ENCODE data around the gene SLC25A36.

The SLC25A36 gene, protein sequence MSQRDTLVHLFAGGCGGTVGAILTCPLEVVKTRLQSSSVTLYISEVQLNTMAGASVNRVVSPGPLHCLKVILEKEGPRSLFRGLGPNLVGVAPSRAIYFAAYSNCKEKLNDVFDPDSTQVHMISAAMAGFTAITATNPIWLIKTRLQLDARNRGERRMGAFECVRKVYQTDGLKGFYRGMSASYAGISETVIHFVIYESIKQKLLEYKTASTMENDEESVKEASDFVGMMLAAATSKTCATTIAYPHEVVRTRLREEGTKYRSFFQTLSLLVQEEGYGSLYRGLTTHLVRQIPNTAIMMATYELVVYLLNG

DNA sequence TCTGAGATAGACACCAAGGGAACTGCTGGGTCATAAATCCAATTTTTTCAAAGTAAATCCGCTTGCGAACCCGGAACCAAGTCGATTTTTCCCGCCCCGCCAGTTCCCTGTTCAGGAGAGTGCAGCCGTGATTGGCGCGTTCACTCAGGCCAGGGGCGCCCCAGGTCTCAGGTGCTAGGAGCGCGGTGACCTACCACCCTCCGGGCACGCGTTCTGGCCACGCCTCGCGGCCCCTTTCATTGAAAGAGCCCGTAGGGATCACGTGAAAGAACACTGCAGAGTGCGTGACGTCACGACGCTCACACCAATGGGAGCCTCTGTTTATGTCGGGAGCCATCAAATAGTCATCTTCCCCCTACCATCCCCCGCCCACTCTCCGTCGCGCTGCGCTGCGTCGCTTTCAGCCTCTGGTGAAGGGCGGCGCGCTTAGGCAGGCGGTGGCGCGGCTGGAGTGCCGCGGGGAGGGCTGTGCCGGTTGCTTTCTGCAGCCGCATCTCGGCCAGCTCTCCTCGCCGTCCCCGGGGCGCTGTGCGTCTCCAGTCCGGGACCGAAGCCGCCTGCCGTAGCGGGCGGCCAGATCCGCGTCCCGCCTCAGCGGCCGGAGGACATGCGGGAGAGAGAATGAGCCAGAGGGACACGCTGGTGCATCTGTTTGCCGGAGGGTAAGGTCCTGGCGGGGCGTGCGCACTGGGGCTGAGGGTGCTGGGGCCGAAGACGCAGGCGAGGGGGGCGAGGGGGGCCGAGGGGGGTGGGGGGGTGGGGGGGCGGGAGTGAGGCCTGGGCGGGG is at the start of gene SLC25A36:
SLC25A36 (plus strand) TSS at position 403 of the 787 bp plus-strand sequence; CDS start at position 622, 219 bp downstream.
- Histone ChIP-seq H3K9ac (ENCODE audit: low read length) (peak within 1 kb of the TSS; percentile 89), H3K9me3 (ENCODE audit: insufficient read depth, low read length) (no peaks in the 10 kb centered on the region), H3K4me3 (ENCODE audit: insufficient read depth, low read length, poor library complexity, severe bottlenecking) (peak within 1 kb of the TSS; percentile 94), H2AFZ (ENCODE audit: low read depth, low read length, severe bottlenecking) (peak within 1 kb of the TSS; percentile 84), H3K27ac (ENCODE audit: low read depth, low read length) (peak within 1 kb of the TSS; percentile 82), H3K79me2 (ENCODE audit: insufficient read depth, low read length) (peaks cover 45% of the 10 kb centered on the region), H4K20me1 (ENCODE audit: low read depth, low read length) (peaks cover 15% of the 10 kb centered on the region; the same call in 1 of the 2 replicates), H3K27me3 (ENCODE audit: low read length) (no peaks in the 10 kb centered on the region), H3K9me2 (replicated peaks; ENCODE audit: insufficient read depth, low read length) (no peaks in the 10 kb centered on the region), H3F3A (ENCODE audit: insufficient read depth) (0 out of 2 replicates have a peak, but pooled peaks cover 8% of the 10 kb centered on the region), H3K4me2 (ENCODE audit: low read depth, low read length, poor library complexity, severe bottlenecking) (peak within 1 kb of the TSS; percentile 80), H3K36me3 (ENCODE audit: low read length) (no peaks in the 10 kb centered on the region)
- TF ChIP-seq EZH2phosphoT487 (conservative IDR thresholded peaks at IDR 0.05; ENCODE audit: low read length) (no peak), CTCF (IDR thresholded peaks at IDR 0.05; ENCODE audit: insufficient read depth, low read length, poor library complexity, severe bottlenecking) (no peak)

- no peaks in the 10 kb centered on the region for H4K20me1 ChIP-seq (ENCODE audit: low read depth, low read length)
- H3K27me3 ChIP-seq (ENCODE audit: low read length) = no peaks in the 10 kb centered on the region
- no peak overlapping the region for H3K9ac ChIP-seq (ENCODE audit: low read length)
- no peaks in the 10 kb centered on the region for H3K79me2 ChIP-seq (ENCODE audit: insufficient read depth, low read length)
- no peaks in the 10 kb centered on the region for H3K36me3 ChIP-seq (ENCODE audit: low read length)
- H3K9me2 ChIP-seq (replicated peaks; ENCODE audit: insufficient read depth, low read length) = no peaks in the 10 kb centered on the region
- no peak overlapping the region for H3K27ac ChIP-seq (ENCODE audit: low read depth, low read length)
- no peaks in the 10 kb centered on the region for H3K9me3 ChIP-seq (ENCODE audit: insufficient read depth, low read length)
- no peak for TF ChIP-seq EZH2phosphoT487 (conservative IDR thresholded peaks at IDR 0.05; ENCODE audit: low read length)
- TF ChIP-seq CTCF (IDR thresholded peaks at IDR 0.05; ENCODE audit: insufficient read depth, low read length, poor library complexity, severe bottlenecking) = no peak
- H3K4me3 ChIP-seq (ENCODE audit: insufficient read depth, low read length, poor library complexity, severe bottlenecking) = no peak overlapping the region
- H2AFZ ChIP-seq (ENCODE audit: low read depth, low read length, severe bottlenecking) = no peak overlapping the region
- no peak overlapping the region for H3K4me2 ChIP-seq (ENCODE audit: low read depth, low read length, poor library complexity, severe bottlenecking)
- no peaks in the 10 kb centered on the region for H3F3A ChIP-seq (ENCODE audit: insufficient read depth)
Observed at GRCh38 chr3:140896997-140897396, 44.6 kb upstream of the SLC25A36 start.

GRCh38 chr3:140898340-140899180 is 43.1 kb upstream of the SLC25A36 start:
- no peaks in the 10 kb centered on the region for H3F3A ChIP-seq (ENCODE audit: insufficient read depth)
- no peak overlapping the region for H3K4me2 ChIP-seq (ENCODE audit: low read depth, low read length, poor library complexity, severe bottlenecking)
- no peaks in the 10 kb centered on the region for H3K9me2 ChIP-seq (replicated peaks; ENCODE audit: insufficient read depth, low read length)
- no peaks in the 10 kb centered on the region for H3K36me3 ChIP-seq (ENCODE audit: low read length)
- no peak overlapping the region for H3K27ac ChIP-seq (ENCODE audit: low read depth, low read length)
- H4K20me1 ChIP-seq (ENCODE audit: low read depth, low read length) = no peaks in the 10 kb centered on the region
- H2AFZ ChIP-seq (ENCODE audit: low read depth, low read length, severe bottlenecking) = no peak overlapping the region
- H3K9me3 ChIP-seq (ENCODE audit: insufficient read depth, low read length) = no peaks in the 10 kb centered on the region
- no peak for TF ChIP-seq EZH2phosphoT487 (conservative IDR thresholded peaks at IDR 0.05; ENCODE audit: low read length)
- peak; percentile 45 for TF ChIP-seq CTCF (IDR thresholded peaks at IDR 0.05; ENCODE audit: insufficient read depth, low read length, poor library complexity, severe bottlenecking)
- no peak overlapping the region for H3K9ac ChIP-seq (ENCODE audit: low read length)
- H3K27me3 ChIP-seq (ENCODE audit: low read length) = no peaks in the 10 kb centered on the region
- H3K79me2 ChIP-seq (ENCODE audit: insufficient read depth, low read length) = no peaks in the 10 kb centered on the region
- no peak overlapping the region for H3K4me3 ChIP-seq (ENCODE audit: insufficient read depth, low read length, poor library complexity, severe bottlenecking)
